Measurements from ENCODE around the gene UBE2D2. TPM values are rescaled to one million over a fixed set of nuclear protein-coding genes. Genes with fewer than 3 reads are reported as not detected.

UBE2D2 gene
- total RNA-seq = 65.7 TPM

DNA sequence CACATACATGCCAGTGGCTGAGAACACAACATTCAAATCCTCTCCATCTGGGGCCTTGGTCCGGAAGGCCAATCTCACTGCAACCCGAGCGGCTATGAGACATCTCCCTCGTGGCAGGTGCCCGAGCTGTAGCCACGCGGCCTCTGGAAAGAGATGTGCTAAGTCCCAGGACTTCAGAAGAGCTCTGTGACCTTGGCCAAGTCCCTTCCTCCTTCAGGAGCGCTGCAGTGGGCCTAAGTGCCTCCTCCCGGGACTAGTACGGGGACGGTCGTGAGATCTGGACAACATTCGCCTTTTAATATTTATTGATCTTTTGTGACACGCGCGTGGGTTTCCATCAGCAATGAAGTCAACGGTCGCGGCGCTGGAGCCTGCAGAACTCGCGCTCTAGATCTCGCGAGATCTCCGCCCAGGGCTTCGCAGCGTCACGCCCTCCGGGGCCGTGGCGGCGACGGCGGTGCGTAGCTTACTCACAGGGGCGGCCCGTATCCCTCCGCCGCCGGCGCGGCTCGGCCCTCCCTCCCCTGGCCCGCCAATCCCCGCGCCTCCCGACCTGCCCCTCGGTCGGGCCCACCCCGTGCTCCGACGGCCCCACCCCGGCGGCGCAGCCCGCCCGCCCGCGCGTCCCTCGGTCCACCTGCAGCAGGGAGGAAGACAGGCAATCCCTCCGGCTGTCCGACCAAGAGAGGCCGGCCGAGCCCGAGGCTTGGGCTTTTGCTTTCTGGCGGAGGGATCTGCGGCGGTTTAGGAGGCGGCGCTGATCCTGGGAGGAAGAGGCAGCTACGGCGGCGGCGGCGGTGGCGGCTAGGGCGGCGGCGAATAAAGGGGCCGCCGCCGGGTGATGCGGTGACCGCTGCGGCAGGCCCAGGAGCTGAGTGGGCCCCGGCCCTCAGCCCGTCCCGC, at the start of gene UBE2D2:
UBE2D2 (plus strand) TSS at position 588 of the 903 bp plus-strand sequence. CDS start 453 bp downstream, outside the sequence.

DNA sequence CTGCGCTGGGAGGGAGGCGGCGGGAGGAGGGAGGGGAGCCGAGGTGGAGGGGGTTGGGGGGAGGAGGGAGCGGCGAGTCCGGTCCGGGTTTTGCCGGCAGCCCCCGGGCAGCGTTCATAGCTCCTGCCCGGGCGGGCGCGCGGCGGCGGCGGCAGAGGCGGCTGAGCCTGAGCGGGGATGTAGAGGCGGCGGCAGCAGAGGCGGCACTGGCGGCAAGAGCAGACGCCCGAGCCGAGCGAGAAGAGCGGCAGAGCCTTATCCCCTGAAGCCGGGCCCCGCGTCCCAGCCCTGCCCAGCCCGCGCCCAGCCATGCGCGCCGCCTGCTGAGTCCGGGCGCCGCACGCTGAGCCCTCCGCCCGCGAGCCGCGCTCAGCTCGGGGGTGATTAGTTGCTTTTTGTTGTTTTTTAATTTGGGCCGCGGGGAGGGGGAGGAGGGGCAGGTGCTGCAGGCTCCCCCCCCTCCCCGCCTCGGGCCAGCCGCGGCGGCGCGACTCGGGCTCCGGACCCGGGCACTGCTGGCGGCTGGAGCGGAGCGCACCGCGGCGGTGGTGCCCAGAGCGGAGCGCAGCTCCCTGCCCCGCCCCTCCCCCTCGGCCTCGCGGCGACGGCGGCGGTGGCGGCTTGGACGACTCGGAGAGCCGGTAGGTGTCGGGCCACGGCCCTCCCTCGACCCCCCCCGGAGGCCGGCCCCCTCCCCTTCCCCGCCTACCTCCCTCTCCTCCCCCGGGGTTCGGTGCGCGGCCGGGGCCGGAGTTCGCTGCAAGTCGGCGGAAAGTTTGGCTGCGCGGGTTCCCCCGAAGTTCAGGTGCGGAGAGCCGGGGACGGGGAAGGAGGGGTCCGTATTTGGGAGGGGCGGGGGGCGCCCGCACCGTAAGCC, 87.3 kb downstream of the UBE2D2 start, which contains the start of gene CXXC5:
CXXC5 (plus strand) TSS at position 145 of the 877 bp plus-strand sequence. CDS start 32,175 bp downstream, outside the sequence.

Other genes with a start within 250 kb of the UBE2D2 start
- 168 TPM for gene PAIP2, start 219.5 kb upstream of the UBE2D2 start, total RNA-seq
- gene SLC23A1, start 178.0 kb upstream of the UBE2D2 start, total RNA-seq = not detected
- not detected for gene MZB1, start 171.4 kb upstream of the UBE2D2 start, total RNA-seq
- gene PROB1, start 166.2 kb upstream of the UBE2D2 start, total RNA-seq = 2.9 TPM
- gene SPATA24, start 157.2 kb upstream of the UBE2D2 start, total RNA-seq = 2.8 TPM
- 30.2 TPM for gene DNAJC18, start 121.8 kb upstream of the UBE2D2 start, total RNA-seq
- 10.8 TPM for gene ECSCR, start 98.6 kb upstream of the UBE2D2 start, total RNA-seq
- gene SMIM33, start 90.3 kb upstream of the UBE2D2 start, total RNA-seq = not detected
- gene STING1, start 78.6 kb upstream of the UBE2D2 start, total RNA-seq = 20.9 TPM
- 156 TPM for gene CXXC5, start 87.0 kb downstream of the UBE2D2 start, total RNA-seq
- 6.9 TPM for gene PSD2, start 234.5 kb downstream of the UBE2D2 start, total RNA-seq

Data from camera-type eye (tissue), 1 donor.